ENCODE results near the gene PSMA6.

- TF ChIP-seq POLR2A (IDR thresholded peaks at IDR 0.05; ENCODE audit: low read depth) = no peak
- TF ChIP-seq CTCF (IDR thresholded peaks at IDR 0.05) = no peak
Measured at GRCh38 chr14:35274805-35275204, 17.4 kb upstream of the PSMA6 start.

Measured in esophagus muscularis mucosa (tissue), 3 donors.